Endometrial microvascular endothelial cells (primary cell): ENCODE measurements around the gene PCDHGA8. TPM values are rescaled to one million over a fixed set of nuclear protein-coding genes. Genes with fewer than 3 reads are reported as not detected.
"Not testable (repeated sequence)": the region's sequence is repeated elsewhere in the genome, so short reads cannot be mapped to it uniquely, and the experiment has no call there.

Source experiments
- in situ Hi-C: cut with HindIII; loops from 2 replicates; pipeline ENCODE4 v1.10.0; 2017; ENCODE audit warnings: low sequenced_read_pairs, low pct_unique_long_range_greater_than_20kb; ENCODE audit errors: inconsistent ontology term
- total RNA-seq: library from RNA; depleted of rRNA; stranded (reverse); fragments of >200 nt; gene quantifications from one replicate; pipeline ENCODE4 v1.2.3, GENCODE V29; 2015; ENCODE audit errors: inconsistent ontology term

The PCDHGA8 gene
- total RNA-seq, 1 donor from 2014 or later, result under 0.01 TPM

DNA sequence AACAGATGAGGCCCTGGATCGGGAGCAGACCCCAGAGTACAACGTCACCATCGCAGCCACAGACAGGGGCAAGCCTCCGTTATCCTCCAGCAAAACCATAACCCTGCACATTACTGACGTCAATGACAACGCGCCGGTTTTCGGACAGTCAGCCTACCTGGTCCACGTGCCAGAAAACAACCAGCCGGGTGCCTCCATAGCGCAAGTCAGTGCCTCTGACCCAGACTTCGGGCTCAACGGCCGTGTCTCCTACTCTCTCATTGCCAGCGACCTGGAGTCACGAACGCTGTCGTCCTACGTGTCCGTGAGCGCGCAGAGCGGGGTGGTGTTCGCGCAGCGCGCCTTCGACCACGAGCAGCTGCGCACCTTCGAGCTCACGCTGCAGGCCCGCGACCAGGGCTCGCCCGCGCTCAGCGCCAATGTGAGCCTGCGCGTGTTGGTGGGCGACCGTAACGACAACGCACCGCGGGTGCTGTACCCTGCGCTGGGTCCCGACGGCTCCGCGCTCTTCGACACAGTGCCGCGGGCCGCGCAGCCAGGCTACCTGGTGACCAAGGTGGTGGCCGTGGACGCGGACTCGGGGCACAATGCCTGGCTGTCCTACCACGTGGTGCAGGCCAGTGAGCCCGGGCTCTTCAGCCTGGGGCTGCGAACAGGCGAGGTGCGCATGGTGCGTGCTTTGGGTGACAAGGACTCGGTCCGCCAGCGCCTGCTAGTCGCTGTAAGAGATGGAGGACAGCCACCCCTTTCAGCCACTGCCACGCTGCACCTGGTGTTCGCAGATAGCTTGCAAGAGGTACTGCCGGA is 26.8 kb downstream of the PCDHGA8 start:
- in situ Hi-C loops, result no loop called here

DNA sequence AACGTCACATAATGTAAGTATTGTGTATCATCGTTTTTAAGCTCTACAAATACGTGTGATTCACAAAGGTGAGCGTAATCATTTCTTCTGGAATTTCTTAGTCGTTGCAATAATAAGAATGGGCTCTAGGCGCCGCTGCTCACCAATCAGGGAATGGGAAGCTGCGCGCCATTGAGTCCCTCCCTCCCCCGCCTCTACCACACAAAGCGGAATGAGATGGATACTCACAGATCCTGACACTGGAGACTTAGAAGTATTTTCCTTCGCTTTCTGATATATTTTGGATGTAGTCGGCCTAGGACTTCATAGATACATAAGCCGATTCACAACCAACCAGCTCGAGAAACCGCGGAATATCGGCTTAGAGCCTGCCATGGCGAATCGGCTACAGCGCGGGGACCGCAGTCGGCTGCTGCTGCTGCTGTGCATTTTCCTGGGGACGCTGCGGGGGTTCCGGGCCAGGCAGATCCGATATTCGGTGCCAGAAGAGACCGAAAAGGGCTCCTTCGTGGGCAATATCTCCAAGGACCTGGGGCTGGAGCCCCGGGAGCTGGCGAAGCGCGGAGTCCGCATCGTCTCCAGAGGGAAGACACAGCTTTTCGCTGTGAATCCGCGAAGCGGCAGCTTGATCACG is 28.5 kb downstream of the PCDHGA8 start, which contains the start of gene PCDHGA11:
Gene PCDHGA11 (plus strand): TSS at position 197 of the 634 bp plus-strand sequence. CDS start 177 bp downstream, at position 374.
- in situ Hi-C loops, result no loop called here

DNA sequence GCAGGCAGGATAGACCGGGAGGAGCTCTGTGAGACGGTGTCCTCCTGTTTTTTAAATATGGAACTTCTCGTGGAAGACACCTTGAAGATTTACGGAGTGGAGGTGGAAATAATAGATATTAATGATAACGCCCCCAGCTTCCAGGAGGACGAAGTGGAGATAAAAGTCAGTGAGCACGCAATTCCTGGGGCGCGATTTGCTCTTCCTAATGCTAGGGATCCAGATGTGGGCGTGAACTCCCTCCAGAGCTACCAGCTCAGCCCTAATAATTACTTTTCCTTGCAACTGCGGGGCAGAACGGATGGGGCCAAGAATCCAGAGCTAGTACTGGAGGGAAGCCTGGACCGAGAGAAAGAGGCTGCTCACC is 29.0 kb downstream of the PCDHGA8 start:
- in situ Hi-C loops, result no loop called here

DNA sequence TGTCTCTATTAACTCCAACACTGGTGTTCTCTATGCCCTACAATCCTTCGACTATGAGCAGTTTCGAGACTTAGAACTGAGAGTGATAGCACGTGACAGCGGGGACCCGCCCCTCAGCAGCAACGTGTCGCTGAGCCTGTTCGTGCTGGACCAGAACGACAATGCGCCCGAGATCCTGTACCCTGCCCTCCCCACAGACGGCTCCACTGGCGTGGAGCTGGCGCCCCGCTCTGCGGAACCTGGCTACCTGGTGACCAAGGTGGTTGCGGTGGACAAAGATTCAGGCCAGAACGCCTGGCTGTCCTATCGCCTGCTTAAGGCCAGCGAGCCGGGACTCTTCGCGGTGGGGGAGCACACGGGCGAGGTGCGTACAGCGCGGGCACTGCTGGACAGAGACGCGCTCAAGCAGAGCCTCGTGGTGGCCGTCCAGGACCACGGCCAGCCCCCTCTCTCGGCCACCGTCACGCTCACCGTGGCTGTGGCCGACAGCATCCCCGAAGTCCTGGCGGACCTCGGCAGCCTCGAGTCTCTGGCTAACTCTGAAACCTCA is 30.4 kb downstream of the PCDHGA8 start:
- in situ Hi-C loops, result no loop called here

DNA sequence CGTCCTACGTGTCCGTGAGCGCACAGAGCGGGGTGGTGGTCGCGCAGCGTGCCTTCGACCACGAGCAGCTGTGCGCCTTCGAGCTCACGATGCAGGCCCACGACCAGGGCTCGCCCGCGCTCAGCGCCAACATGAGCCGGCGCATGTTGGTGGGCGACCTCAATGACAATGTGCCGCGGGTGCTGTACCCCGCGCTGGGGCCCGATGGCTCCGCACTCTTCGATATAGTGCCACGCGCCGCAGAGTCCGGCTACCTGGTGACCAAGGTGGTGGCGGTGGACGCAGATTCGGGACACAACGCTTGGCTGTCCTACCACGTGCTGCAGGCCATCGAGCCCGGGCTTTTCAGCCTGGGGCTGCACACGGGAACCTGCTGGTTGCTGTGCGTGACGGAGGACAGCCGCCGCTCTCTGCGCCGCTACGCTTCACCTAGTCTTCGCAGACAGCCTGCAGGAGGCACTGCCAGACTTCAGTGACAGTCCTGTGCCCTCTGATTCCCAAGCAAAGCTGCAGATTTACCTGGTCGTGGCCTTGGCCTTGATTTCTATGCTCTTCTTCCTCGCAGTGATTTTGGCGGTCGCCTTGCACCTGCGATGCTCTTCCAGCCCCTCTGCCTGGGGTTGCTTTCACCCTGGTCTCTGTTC is 35.5 kb downstream of the PCDHGA8 start:
- in situ Hi-C loops, result no loop called here

DNA sequence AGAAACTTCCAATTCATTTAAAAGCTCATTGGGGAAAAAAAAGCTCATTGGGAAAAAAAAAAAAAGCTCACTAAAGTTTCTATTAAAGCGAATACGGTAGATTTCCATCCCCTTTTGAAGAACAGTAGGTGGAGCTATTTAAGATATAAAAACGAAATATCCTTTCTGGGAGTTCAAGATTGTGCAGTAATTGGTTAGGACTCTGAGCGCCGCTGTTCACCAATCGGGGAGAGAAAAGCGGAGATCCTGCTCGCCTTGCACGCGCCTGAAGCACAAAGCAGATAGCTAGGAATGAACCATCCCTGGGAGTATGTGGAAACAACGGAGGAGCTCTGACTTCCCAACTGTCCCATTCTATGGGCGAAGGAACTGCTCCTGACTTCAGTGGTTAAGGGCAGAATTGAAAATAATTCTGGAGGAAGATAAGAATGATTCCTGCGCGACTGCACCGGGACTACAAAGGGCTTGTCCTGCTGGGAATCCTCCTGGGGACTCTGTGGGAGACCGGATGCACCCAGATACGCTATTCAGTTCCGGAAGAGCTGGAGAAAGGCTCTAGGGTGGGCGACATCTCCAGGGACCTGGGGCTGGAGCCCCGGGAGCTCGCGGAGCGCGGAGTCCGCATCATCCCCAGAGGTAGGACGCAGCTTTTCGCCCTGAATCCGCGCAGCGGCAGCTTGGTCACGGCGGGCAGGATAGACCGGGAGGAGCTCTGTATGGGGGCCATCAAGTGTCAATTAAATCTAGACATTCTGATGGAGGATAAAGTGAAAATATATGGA is 38.1 kb downstream of the PCDHGA8 start, which contains the start of gene PCDHGA12:
Gene PCDHGA12 (plus strand): TSS at position 176 of the 782 bp plus-strand sequence. CDS start 253 bp downstream, at position 429.
- in situ Hi-C loops, result no loop called here

DNA sequence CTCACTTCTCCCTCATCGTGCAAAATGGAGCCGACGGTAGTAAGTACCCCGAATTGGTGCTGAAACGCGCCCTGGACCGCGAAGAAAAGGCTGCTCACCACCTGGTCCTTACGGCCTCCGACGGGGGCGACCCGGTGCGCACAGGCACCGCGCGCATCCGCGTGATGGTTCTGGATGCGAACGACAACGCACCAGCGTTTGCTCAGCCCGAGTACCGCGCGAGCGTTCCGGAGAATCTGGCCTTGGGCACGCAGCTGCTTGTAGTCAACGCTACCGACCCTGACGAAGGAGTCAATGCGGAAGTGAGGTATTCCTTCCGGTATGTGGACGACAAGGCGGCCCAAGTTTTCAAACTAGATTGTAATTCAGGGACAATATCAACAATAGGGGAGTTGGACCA is 38.9 kb downstream of the PCDHGA8 start:
- in situ Hi-C loops, result no loop called here

DNA sequence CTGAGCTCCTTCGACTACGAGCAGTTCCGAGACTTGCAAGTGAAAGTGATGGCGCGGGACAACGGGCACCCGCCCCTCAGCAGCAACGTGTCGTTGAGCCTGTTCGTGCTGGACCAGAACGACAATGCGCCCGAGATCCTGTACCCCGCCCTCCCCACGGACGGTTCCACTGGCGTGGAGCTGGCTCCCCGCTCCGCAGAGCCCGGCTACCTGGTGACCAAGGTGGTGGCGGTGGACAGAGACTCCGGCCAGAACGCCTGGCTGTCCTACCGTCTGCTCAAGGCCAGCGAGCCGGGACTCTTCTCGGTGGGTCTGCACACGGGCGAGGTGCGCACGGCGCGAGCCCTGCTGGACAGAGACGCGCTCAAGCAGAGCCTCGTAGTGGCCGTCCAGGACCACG is 39.9 kb downstream of the PCDHGA8 start:
- in situ Hi-C loops, result not testable (repeated sequence)

DNA sequence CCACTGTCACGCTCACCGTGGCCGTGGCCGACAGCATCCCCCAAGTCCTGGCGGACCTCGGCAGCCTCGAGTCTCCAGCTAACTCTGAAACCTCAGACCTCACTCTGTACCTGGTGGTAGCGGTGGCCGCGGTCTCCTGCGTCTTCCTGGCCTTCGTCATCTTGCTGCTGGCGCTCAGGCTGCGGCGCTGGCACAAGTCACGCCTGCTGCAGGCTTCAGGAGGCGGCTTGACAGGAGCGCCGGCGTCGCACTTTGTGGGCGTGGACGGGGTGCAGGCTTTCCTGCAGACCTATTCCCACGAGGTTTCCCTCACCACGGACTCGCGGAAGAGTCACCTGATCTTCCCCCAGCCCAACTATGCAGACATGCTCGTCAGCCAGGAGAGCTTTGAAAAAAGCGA is 40.3 kb downstream of the PCDHGA8 start:
- in situ Hi-C loops, result not testable (repeated sequence)

DNA sequence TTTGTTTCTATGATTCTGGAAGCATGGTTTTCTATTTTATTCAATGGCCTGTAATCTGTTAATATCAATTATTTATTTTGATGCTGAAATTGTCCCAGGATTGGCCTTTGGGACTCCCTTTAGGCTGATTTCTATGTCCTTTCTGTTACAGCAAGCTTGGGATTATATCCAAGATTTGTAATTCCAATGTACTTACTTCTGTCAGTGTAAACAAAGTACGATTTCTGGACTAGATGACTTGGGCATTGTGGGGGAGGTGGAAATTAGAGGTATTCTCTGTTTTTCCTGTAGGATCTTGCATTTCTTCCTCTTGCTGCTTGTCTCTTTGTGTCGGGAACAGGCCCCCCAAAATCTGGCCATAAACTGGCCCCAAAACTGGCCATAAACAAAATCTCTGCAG is 41.6 kb downstream of the PCDHGA8 start:
- in situ Hi-C loops, result no loop called here

DNA sequence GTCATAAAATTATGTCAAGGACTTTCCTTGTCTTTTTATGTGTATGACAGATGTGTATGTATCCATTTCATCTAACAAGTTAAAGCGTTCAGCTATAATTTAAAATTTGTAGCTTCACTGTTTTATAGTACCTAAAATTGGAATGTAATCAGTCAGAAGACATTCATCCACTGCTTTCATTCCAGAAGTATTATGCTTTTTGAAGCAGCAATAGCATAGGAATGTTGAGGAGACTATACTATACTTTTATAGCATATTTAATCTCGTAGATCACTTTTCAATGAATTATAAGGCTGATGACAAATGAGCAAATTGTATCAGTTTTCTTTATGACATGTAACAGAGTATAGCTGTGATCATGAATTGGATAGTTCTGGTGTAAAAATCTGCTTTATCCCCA is 44.8 kb downstream of the PCDHGA8 start:
- in situ Hi-C loops, result no loop called here

DNA sequence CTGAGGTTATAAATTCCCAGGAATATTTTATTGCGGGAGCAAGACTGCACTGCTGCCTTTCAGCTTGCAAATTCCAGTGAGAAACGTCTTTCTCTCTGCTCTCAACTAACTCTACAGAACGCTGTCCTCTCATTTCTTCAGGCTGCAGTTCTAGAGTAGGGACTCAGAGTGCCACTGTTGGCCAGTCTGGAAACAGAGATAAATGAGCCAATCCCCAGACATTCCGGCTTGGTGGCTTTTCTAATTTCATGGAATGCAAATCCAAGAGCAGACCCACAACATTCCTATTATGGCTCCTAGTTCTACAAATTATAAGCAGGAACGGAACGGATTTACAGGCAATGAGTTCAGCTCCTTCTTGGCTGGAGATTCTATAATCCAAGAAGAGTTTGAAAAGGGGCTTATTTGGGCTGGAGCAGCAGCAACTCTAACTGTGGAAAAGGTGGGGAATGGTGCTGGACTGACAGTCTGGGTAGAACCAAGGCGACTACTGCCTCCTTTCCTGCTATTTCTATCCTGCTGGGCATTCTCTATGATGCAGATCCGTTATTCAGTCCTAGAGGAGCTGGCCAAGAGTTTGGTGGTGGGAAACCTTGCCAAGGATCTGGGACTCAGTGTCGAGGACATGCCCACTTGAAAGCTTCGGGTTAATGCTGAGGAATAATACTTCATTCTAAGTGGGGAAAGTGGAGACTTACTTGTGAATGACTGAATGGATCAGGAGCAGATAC is 47.1 kb downstream of the PCDHGA8 start:
- in situ Hi-C loops, result no loop called here

DNA sequence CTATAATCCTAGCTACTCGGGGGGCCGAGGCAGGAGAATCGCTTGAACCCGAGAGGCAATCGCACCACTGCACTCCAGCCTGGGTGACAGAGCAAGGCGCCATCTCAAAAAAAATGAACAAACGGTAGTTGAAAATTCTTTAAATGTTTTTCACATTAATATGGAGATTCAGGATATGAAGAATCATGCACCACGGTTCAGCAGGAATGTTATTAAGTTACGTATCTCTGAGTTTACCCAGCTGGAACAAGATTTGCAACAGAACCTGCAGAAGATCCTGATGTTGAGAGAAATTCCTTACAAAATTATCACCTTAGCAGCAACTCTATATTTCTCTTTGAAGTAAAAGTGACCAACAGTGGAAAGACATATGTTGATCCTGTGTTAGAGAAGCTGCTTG is 47.9 kb downstream of the PCDHGA8 start:
- in situ Hi-C loops, result no loop called here

DNA sequence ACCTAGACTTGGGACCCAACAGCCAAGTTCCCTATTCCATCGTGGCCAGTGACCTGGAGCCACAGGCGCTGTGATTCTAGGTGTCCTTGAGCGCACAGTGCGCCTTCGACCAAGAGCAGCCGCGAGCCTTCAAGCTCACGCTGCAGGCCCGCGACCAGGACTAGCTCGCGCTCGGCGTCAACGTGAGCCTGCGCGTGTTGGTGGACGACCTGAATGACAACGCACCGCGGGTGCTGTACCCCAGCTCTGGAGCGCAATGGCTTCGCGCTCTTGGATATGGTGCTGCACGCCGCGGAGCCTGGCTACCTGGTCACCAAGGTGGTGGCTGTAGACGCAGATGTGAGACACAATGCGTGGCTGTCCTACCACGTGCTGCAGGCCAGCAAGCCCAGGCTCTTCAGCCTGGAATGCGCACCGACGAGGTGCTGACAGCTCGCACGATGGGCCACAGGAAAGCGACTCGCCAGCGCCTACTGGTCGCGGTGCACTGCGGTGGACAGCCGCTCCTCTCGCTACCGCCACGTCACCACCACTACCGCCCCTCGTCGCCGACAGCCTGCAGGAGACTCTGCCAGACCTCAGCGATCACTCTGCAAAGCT is 49.2 kb downstream of the PCDHGA8 start:
- in situ Hi-C loops, result no loop called here
